Measurements from ENCODE around the gene KIF26B.

GRCh38 chr1:245561665-245562234 lies 407.0 kb downstream of the KIF26B start:
- TF ChIP-seq, protein P1, sequence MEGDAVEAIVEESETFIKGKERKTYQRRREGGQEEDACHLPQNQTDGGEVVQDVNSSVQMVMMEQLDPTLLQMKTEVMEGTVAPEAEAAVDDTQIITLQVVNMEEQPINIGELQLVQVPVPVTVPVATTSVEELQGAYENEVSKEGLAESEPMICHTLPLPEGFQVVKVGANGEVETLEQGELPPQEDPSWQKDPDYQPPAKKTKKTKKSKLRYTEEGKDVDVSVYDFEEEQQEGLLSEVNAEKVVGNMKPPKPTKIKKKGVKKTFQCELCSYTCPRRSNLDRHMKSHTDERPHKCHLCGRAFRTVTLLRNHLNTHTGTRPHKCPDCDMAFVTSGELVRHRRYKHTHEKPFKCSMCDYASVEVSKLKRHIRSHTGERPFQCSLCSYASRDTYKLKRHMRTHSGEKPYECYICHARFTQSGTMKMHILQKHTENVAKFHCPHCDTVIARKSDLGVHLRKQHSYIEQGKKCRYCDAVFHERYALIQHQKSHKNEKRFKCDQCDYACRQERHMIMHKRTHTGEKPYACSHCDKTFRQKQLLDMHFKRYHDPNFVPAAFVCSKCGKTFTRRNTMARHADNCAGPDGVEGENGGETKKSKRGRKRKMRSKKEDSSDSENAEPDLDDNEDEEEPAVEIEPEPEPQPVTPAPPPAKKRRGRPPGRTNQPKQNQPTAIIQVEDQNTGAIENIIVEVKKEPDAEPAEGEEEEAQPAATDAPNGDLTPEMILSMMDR (IDR thresholded peaks at IDR 0.05; ENCODE audit: low read depth, low read length) = no peak
- no peak for TF ChIP-seq EZH2phosphoT487 (IDR thresholded peaks at IDR 0.05; ENCODE audit: low read depth)

All from OCI-LY3 (cell line).